Erythroblast (primary cell): ENCODE results near the gene RFPL1.

ENCODE experiments used
- GATA1 ChIP-seq: IDR thresholded peaks from 2 replicates; pipeline ENCODE4 v1.6.1; 2011; ENCODE audit warnings: low read depth, mild to moderate bottlenecking, control low read depth, low read length, moderate library complexity
- POLR2A ChIP-seq: IDR thresholded peaks from 2 replicates; pipeline ENCODE4 v1.6.1; 2011; ENCODE audit warnings: mild to moderate bottlenecking, low read length

GRCh38 chr22:29473001-29473400 is 34.6 kb downstream of the RFPL1 start:
- no peak for TF ChIP-seq POLR2A
- no peak for TF ChIP-seq GATA1
